AG09319 (cell line): ENCODE data around the gene GK.

Experiments
- DNase-seq: peaks from one replicate; pipeline ENCODE4 v3.0.0-alpha.2; 2010; ENCODE audit warnings: low read depth; ENCODE audit errors: extremely low read depth
- TF ChIP-seq, protein P1 (sequence below): IDR thresholded peaks from 2 replicates; pipeline ENCODE4 v1.5.1; 2011; ENCODE audit warnings: low read depth, mild to moderate bottlenecking, inconsistent platforms, low read length, moderate library complexity

GK gene

DNA sequence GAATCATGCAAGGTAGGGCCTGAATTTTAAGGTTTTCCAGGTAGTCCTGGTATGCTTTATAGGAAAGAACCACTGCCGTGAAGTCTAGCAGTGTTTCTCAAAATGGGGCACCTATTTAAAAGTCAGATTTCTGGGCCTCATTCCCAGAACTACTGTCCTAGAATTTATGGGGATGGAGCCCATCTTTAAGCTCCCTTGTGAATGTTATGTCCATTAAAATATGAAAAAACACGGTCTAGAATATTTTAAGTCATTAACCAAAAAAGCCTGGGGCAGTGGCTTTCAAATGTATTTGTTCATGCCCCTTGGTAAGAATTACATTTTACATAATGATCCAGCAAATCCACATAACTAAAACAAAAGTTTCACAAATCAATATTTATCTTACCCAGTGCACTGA is 35.4 kb downstream of the GK start:
- TF ChIP-seq, protein P1, sequence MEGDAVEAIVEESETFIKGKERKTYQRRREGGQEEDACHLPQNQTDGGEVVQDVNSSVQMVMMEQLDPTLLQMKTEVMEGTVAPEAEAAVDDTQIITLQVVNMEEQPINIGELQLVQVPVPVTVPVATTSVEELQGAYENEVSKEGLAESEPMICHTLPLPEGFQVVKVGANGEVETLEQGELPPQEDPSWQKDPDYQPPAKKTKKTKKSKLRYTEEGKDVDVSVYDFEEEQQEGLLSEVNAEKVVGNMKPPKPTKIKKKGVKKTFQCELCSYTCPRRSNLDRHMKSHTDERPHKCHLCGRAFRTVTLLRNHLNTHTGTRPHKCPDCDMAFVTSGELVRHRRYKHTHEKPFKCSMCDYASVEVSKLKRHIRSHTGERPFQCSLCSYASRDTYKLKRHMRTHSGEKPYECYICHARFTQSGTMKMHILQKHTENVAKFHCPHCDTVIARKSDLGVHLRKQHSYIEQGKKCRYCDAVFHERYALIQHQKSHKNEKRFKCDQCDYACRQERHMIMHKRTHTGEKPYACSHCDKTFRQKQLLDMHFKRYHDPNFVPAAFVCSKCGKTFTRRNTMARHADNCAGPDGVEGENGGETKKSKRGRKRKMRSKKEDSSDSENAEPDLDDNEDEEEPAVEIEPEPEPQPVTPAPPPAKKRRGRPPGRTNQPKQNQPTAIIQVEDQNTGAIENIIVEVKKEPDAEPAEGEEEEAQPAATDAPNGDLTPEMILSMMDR: no peak
- no peak for DNase-seq

DNA sequence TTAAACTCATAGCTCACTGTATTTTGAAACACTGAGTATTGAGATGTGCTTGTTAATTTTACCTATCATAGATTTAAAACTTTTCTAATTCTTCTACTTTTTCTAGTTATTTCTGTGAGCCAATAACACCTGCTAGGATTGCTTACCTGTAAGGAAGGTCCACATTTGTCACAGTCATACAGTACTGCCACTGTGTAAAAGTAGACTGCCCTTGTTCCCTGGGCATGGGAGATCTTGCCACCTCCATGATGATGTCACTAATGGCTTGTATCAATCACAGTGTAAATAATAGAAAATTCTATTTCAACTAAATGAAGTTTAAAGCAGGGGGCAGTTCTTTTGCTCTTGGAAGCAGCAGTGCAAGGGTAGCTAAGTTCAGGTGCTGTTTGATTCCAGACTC is 35.9 kb downstream of the GK start:
- no peak for DNase-seq
- TF ChIP-seq, protein P1: no peak

DNA sequence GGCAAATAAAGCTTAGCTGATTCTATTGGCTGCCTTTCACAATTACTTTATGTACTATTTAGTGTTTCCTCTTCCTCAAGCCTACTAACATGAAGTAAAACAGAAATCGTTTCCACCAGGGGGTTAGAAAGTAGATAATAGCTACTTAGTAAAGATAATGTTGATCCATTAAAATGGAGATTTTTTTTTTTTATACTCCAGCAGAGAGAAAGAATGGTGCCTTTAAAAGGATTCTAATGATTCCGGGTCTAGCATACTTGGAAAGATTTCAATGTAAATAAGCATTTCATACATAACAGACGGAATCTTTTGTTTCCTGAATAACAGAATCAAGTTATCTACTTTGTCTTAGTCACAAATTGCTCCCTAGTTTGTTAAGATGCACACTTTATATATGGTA is 37.1 kb downstream of the GK start:
- DNase-seq: no peak
- TF ChIP-seq, protein P1: no peak

DNA sequence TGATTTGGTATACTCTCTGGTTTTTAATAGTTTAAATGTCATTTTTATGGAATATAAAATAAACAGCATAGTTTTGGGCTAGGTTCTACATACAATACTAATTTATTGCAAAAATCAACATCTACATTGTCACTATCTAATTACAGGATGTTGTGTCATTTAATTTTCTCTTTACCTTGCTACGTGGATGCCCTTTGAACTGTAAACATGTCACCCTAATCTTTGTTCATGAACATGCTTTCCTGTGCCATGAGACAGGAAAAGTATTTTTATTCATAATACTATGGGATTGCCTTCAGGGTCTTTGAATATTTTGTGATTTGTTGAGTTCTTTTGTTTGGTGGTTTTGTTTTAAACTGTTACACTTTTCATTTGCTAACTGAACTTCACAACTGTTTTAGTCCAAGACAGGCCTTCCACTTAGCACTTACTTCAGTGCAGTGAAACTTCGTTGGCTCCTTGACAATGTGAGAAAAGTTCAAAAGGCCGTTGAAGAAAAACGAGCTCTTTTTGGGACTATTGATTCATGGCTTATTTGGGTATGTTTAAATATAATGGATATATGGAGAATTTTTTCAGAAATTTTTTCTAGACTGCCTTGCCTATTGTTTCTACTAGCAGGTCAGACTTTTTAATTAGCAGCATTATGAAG is 40.9 kb downstream of the GK start:
- TF ChIP-seq, protein P1: no peak
- DNase-seq: no peak

DNA sequence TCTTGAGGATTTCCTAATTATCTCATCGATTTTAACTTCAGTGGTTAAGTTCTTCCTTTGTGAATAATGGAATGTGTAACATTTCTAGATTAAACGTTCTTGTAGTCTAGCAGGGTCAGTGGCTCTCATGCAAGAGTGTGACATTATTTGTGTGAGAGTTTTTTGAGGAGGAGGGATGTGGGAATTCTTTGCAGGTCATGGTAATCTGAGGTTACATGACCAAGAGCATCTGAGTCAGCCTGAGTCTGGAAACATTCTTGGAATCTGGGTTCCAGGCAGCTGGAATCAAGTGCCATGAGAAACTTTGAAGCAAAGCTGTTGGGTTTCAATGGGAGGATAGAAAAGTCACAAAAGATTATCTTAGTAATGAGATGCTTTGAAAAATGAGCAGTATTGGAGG is 49.5 kb downstream of the GK start:
- TF ChIP-seq, protein P1: no peak
- peak; percentile 67 for DNase-seq

DNA sequence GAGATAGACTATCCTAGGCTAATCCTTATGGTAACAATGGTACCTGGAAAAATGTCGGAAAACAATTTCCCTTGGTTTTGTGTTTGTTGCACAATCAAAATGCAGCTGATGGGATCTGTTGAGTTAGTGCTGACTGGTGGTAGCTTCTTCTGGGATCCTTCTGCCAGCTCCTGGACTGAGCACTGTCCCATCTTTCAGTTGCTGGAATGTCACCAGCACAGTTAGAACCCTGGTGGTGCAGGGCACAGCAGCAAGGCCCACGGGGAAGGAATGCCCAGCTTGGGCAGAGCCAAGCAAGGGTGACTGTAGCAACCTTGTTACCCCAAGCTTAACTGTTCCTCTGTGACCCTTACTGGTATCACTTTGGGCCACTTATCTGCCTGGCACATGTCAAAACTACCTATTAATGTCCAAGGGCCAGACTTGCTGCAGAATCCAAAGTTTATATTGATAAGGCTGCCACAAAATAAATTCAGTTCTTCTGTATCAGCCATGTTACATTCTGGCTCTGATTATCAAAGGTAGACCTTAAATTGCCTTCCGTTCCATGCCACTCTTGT is 53.1 kb downstream of the GK start:
- TF ChIP-seq, protein P1: no peak
- no peak for DNase-seq

DNA sequence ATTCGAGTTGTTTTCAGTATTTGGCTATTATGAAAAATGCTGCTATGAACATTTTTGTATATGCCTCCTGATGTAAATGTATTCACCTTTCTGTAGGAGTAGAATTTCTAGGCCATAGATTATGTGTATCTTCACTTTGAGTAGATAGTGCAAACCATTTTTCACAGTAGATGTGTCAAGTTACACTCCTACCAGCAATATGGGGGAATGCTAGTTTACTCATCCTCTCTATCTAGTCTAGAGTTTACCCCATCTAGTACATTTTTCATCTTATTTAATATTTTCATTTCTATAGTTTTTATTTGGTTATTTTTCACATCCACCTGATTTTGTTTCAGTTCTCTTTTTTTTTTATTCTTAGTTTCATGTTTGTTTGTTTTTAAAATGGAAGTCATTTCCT is 59.0 kb downstream of the GK start:
- DNase-seq: no peak
- TF ChIP-seq, protein P1: no peak
